KMS-11 (cell line): ENCODE data around the gene MARF1.

Experiments used
- H2AFZ ChIP-seq: fragments of 200-600 bp; sonication (generic); 2 replicates; pipeline ENCODE4 v1.6.1; 2016; ENCODE audit warnings: antibody characterized with exemption, mixed run types, low read depth
- H3K27ac ChIP-seq: fragments of 200-600 bp; sonication (generic); 2 replicates; pipeline ENCODE4 v1.6.1; 2016; ENCODE audit warnings: mild to moderate bottlenecking, mixed run types
- H3K27me3 ChIP-seq: fragments of 200-600 bp; sonication (generic); 2 replicates; pipeline ENCODE4 v1.6.1; 2017; ENCODE audit warnings: mild to moderate bottlenecking, low read depth, mixed run types, moderate library complexity; ENCODE audit not compliant: insufficient read depth
- H3K36me3 ChIP-seq: fragments of 200-600 bp; sonication (generic); 2 replicates; pipeline ENCODE4 v1.6.1; 2017; ENCODE audit warnings: mild to moderate bottlenecking, mixed run types; ENCODE audit not compliant: insufficient read depth
- H3K4me1 ChIP-seq: fragments of 200-600 bp; sonication (generic); 2 replicates; pipeline ENCODE4 v1.6.1; 2016; ENCODE audit warnings: mild to moderate bottlenecking, low read depth, mixed run types; ENCODE audit not compliant: poor library complexity, severe bottlenecking
- H3K4me2 ChIP-seq: fragments of 200-600 bp; sonication (generic); 2 replicates; pipeline ENCODE4 v1.7.0; 2016; ENCODE audit warnings: mild to moderate bottlenecking, mixed run types
- H3K4me3 ChIP-seq: fragments of 200-600 bp; sonication (generic); IDR thresholded peaks from 2 replicates; pipeline ENCODE4 v1.6.1; 2017; ENCODE audit warnings: low read depth, low read length, mixed read lengths; ENCODE audit not compliant: insufficient read depth
- H3K79me2 ChIP-seq: fragments of 200-600 bp; sonication (generic); 2 replicates; pipeline ENCODE4 v1.6.1; 2016; ENCODE audit warnings: low read depth, mixed run types; ENCODE audit not compliant: insufficient read depth
- H3K9ac ChIP-seq: fragments of 200-600 bp; sonication (generic); 2 replicates; pipeline ENCODE4 v1.6.1; 2016; ENCODE audit warnings: mild to moderate bottlenecking, mixed run types
- H4K20me1 ChIP-seq: fragments of 200-600 bp; sonication (generic); 2 replicates; pipeline ENCODE4 v1.6.1; 2016; ENCODE audit warnings: mild to moderate bottlenecking, mixed run types; ENCODE audit not compliant: insufficient read depth
- CTCF ChIP-seq: fragments of 200-600 bp; sonication (generic); conservative IDR thresholded peaks from 2 replicates; pipeline ENCODE4 v1.6.1; 2017; ENCODE audit warnings: low read depth, mild to moderate bottlenecking, antibody characterized with exemption, low read length, moderate library complexity, mixed read lengths

The MARF1 gene

GRCh38 chr16:15587152-15587825 lies 55.7 kb downstream of the MARF1 start:
- no peaks in the 10 kb centered on the region for H3K36me3 ChIP-seq

GRCh38 chr16:15586716-15587115 lies 56.2 kb downstream of the MARF1 start:
- H3K27ac ChIP-seq, result no peak overlapping the region
- no peaks in the 10 kb centered on the region for H3K36me3 ChIP-seq

More at GRCh38 chr16:15587152-15587825, 55.7 kb downstream of the MARF1 start:
- Histone ChIP-seq H3K27me3 (no peaks in the 10 kb centered on the region), H2AFZ (no peak overlapping the region), H3K9ac (no peak overlapping the region), H3K4me1 (no peaks in the 10 kb centered on the region), H3K27ac (no peak overlapping the region), H3K79me2 (no peaks in the 10 kb centered on the region), H4K20me1 (no peaks in the 10 kb centered on the region), H3K4me3 (no peak overlapping the region), H3K4me2 (no peak overlapping the region)
- TF ChIP-seq CTCF, result no peak

GRCh38 chr16:15585956-15586355 lies 57.0 kb downstream of the MARF1 start:
- H3K36me3 ChIP-seq, result no peaks in the 10 kb centered on the region

More at GRCh38 chr16:15586716-15587115, 56.2 kb downstream of the MARF1 start:
- no peaks in the 10 kb centered on the region for H4K20me1 ChIP-seq
- H3K79me2 ChIP-seq, result no peaks in the 10 kb centered on the region
- H2AFZ ChIP-seq, result no peak overlapping the region
- no peak for TF ChIP-seq CTCF
- no peak overlapping the region for H3K4me2 ChIP-seq
- H3K27me3 ChIP-seq, result no peaks in the 10 kb centered on the region
- no peak overlapping the region for H3K4me3 ChIP-seq
- no peaks in the 10 kb centered on the region for H3K4me1 ChIP-seq
- no peak overlapping the region for H3K9ac ChIP-seq

GRCh38 chr16:15583526-15583925 lies 59.4 kb downstream of the MARF1 start:
- no peak overlapping the region for H3K9ac ChIP-seq
- H3K4me1 ChIP-seq, result no peaks in the 10 kb centered on the region
- H3K27ac ChIP-seq, result no peak overlapping the region
- TF ChIP-seq CTCF, result no peak
- H3K4me3 ChIP-seq, result no peak overlapping the region
- no peaks in the 10 kb centered on the region for H3K36me3 ChIP-seq
- H3K27me3 ChIP-seq, result no peaks in the 10 kb centered on the region
- no peak overlapping the region for H2AFZ ChIP-seq
- no peaks in the 10 kb centered on the region for H4K20me1 ChIP-seq
- no peaks in the 10 kb centered on the region for H3K79me2 ChIP-seq
- H3K4me2 ChIP-seq, result no peak overlapping the region

More at GRCh38 chr16:15585956-15586355, 57.0 kb downstream of the MARF1 start:
- H2AFZ ChIP-seq, result no peak overlapping the region
- no peak overlapping the region for H3K4me2 ChIP-seq
- no peaks in the 10 kb centered on the region for H3K4me1 ChIP-seq
- H3K27me3 ChIP-seq, result no peaks in the 10 kb centered on the region
- no peak for TF ChIP-seq CTCF
- H4K20me1 ChIP-seq, result no peaks in the 10 kb centered on the region
- no peak overlapping the region for H3K27ac ChIP-seq
- H3K9ac ChIP-seq, result no peak overlapping the region
- H3K4me3 ChIP-seq, result no peak overlapping the region
- H3K79me2 ChIP-seq, result no peaks in the 10 kb centered on the region
